GM12878 (cell line): ENCODE results near the gene EEPD1. TPM values are rescaled to one million over a fixed set of nuclear protein-coding genes. Genes with fewer than 3 reads are reported as not detected.

Source experiments
- ATAC-seq: fragments of 200-7000 bp; cut with Tn5 transposase; 3 replicates; pipeline ENCODE4 v1.9.1; 2020; ENCODE audit warnings: mild to moderate bottlenecking, moderate library complexity
- BruUV-seq: library from RNA; stranded (reverse); fragments of 400-500 nt; replicated peaks from 2 replicates; lab custom pipeline; 2021; lab: Mats Ljungman, UMichigan
- CTCF ChIA-PET: fragments of 300-600 bp; sonication (Branson Sonifier 250); formaldehyde crosslinking; extraction: SDS; loops from one replicate; lab custom pipeline; 2021; ENCODE audit warnings: inconsistent platforms; lab: Yijun Ruan, JAX
- POLR2A ChIA-PET: fragments of 350-600 bp; formaldehyde crosslinking; extraction: SDS; loops from one replicate; lab custom pipeline; 2021; ENCODE audit warnings: inconsistent platforms; lab: Charles Lee
- RAD21 ChIA-PET: fragments of 300-600 bp; sonication (Branson Sonifier 250); formaldehyde crosslinking; loops from one replicate; lab custom pipeline; 2023; ENCODE audit warnings: antibody characterized with exemption; ENCODE audit not compliant: unreplicated experiment; lab: Charles Lee
- SMC1A ChIA-PET: fragments of 300-600 bp; sonication (Branson Sonifier 250); formaldehyde crosslinking; loops from one replicate; lab custom pipeline; 2023; ENCODE audit not compliant: unreplicated experiment, uncharacterized antibody; lab: Charles Lee
- DNase-seq: peaks from one replicate; pipeline ENCODE4 v3.0.0-alpha.2; 2011; ENCODE audit warnings: low read depth, low spot score
- FAIRE-seq: peaks from 3 replicates; lab custom pipeline; 2011; peaks lifted over from hg19 to GRCh38; lab: Jason Lieb, UNC
- H2AFZ ChIP-seq: 2 replicates; pipeline ENCODE4 v1.6.0; 2011; ENCODE audit warnings: low read depth, low read length, control low read depth; ENCODE audit not compliant: control insufficient read depth
- H3K27ac ChIP-seq: 2 replicates; pipeline ENCODE4 v1.5.1; 2011; ENCODE audit warnings: control low read depth; ENCODE audit not compliant: control insufficient read depth, insufficient read depth
- H3K27me3 ChIP-seq, 2 experiments: replicated peaks in 1 of 2; 2 replicates each; pipeline versions ENCODE4 v1.6.0 to v1.6.1; 2011; ENCODE audit warnings: low read length in 1 of 2; ENCODE audit not compliant: control insufficient read depth in 2 of 2, insufficient read depth in 2 of 2
- H3K36me3 ChIP-seq, 2 experiments: 2 replicates each; pipeline ENCODE4 v1.5.1; 2011; ENCODE audit warnings: low read length in 1 of 2; ENCODE audit not compliant: control insufficient read depth in 2 of 2, insufficient read depth in 2 of 2
- H3K4me1 ChIP-seq: 2 replicates; pipeline ENCODE4 v1.6.1; 2011; ENCODE audit warnings: mild to moderate bottlenecking, low read length, moderate library complexity, mixed read lengths; ENCODE audit not compliant: control insufficient read depth, insufficient read depth
- H3K4me2 ChIP-seq: 2 replicates; pipeline ENCODE4 v1.6.0; 2011; ENCODE audit warnings: control low read depth; ENCODE audit not compliant: control insufficient read depth, insufficient read depth
- H3K4me3 ChIP-seq: fragments of 200-600 bp; sonication (generic); 2 replicates; pipeline ENCODE4 v1.5.1; 2016
- H3K79me2 ChIP-seq: 2 replicates; pipeline ENCODE4 v1.6.0; 2011; ENCODE audit warnings: low read length; ENCODE audit not compliant: control insufficient read depth, insufficient read depth
- H3K9ac ChIP-seq: 2 replicates; pipeline ENCODE4 v1.8.0; 2011; ENCODE audit warnings: low read length, control low read depth, mixed read lengths; ENCODE audit not compliant: control insufficient read depth, insufficient read depth
- H3K9me3 ChIP-seq: replicated peaks from 3 replicates; pipeline ENCODE4 v1.5.1; 2011; ENCODE audit warnings: mild to moderate bottlenecking, low read length; ENCODE audit not compliant: control insufficient read depth, insufficient read depth
- H4K20me1 ChIP-seq: 2 replicates; pipeline ENCODE4 v1.6.0; 2011; ENCODE audit not compliant: control insufficient read depth, insufficient read depth
- HSF1 ChIP-seq: fragments of 150-350 bp; IDR thresholded peaks from 2 replicates; pipeline ENCODE4 v1.6.1; 2014; ENCODE audit warnings: mild to moderate bottlenecking, low read depth, low read length
- PKNOX1 ChIP-seq: fragments of 450-650 bp; IDR thresholded peaks from 2 replicates; pipeline ENCODE4 v1.6.1; 2016; ENCODE audit warnings: mild to moderate bottlenecking
- SUZ12 ChIP-seq: fragments of 200-600 bp; sonication (generic); IDR thresholded peaks from one replicate; pipeline ENCODE4 v1.6.1; 2018; ENCODE audit warnings: antibody characterized with exemption, mild to moderate bottlenecking; ENCODE audit not compliant: unreplicated experiment
- WGBS: methylation state at CpG from one replicate; pipeline ENCODE4 v1.1.6; 2016; ENCODE audit warnings: low lambda C conversion rate; ENCODE audit not compliant: insufficient replicate concordance, insufficient coverage; ENCODE audit errors: missing lambda C conversion rate; 5-methylcytosine and 5-hydroxymethylcytosine counted together
- in situ Hi-C: fragments of 300-500 bp; cut with MboI; formaldehyde crosslinking; loops from 9 replicates; pipeline ENCODE4 v1.14.3; 2018; ENCODE audit warnings: mixed read lengths
- intact Hi-C: fragments of 100-400 bp; cut with micrococcal nuclease; formaldehyde crosslinking; loops from one replicate; pipeline ENCODE4 v1.14.2; 2022; ENCODE audit not compliant: unreplicated experiment
- polyA plus RNA-seq, 11 experiments: library from polyadenylated mRNA; depleted of rRNA in 4 of 11; unstranded in 6 of 11; stranded (reverse) in 5 of 11; fragments of >200 nt; fragmentation: Nextera tagmentation in 4 of 11; fragmentation: Illumina TruSeq in 1 of 11; extraction: Ambion mirVana in 4 of 11; extraction: Trizol in 1 of 11; gene quantifications; 1 replicate in 1 of 11; 2 replicates in 10 of 11; pipeline versions ENCODE4 v1.2.1 to v1.2.3, GENCODE V29; 2011 to 2016; ENCODE audit warnings: inconsistent platforms in 2 of 11, missing spikeins in 2 of 11, low read depth in 1 of 11
- total RNA-seq, 4 experiments: library from RNA; depleted of rRNA in 3 of 4; stranded (reverse); fragments of >200 nt in 3 of 4; fragmentation: Illumina TruSeq in 1 of 4; extraction: Trizol in 1 of 4; gene quantifications; 2 replicates each; pipeline versions ENCODE4 v1.2.1 to v1.2.3, GENCODE V29; 2013 to 2021

EEPD1 gene
- total and polyA plus RNA-seq, 10 of the 15 experiments (the other 5 are each of a cell fraction or from before 2014, with no cell fraction given) = 0.24 to 2.8 (median 0.86) TPM; not detected in 1

GRCh38 chr7:36273836-36274235, 120.8 kb downstream of the EEPD1 start:
- ChIA-PET RAD21 (interaction anchor here (1.2 to 3.2 kb wide), 4 partner anchors 9 to 18 kb away, joined by 3 to 20 read pairs (median 14); no protein-coding TSS in a partner anchor), CTCF (interaction anchor here (0.7 to 3.1 kb wide), 4 partner anchors 8 to 14 kb away, joined by 3 to 18 read pairs (median 3); no protein-coding TSS in a partner anchor), POLR2A (interaction anchor here (1.1 to 2.6 kb wide), 3 partner anchors 8 to 14 kb away, joined by 3 to 12 read pairs (median 5); no protein-coding TSS in a partner anchor), SMC1A (interaction anchor here (0.8 to 8.7 kb wide), 7 partner anchors 8 to 253 kb away, joined by 3 to 92 read pairs (median 6); no protein-coding TSS in a partner anchor)
- no peaks in the 10 kb centered on the region for H3K9me3 ChIP-seq
- no peaks in the 10 kb centered on the region for H3K27me3 ChIP-seq
- 33% methylated on average over 4 of the region's 4 CpGs for WGBS
- no peaks in the 10 kb centered on the region for H4K20me1 ChIP-seq
- no peak for DNase-seq
- H3K9ac ChIP-seq = no peak overlapping the region
- no peak overlapping the region for H3K4me3 ChIP-seq
- in situ Hi-C loops (no loop called here), intact Hi-C loops (no loop called here)
- H2AFZ ChIP-seq = no peak overlapping the region
- no peak overlapping the region for H3K4me2 ChIP-seq
- TF ChIP-seq SUZ12 (no peak), HSF1 (no peak), PKNOX1 (no peak)
- H3K79me2 ChIP-seq = no peaks in the 10 kb centered on the region
- no peak for ATAC-seq
- H3K36me3 ChIP-seq = no peaks in the 10 kb centered on the region
- no peak for FAIRE-seq
- H3K27ac ChIP-seq = no peak overlapping the region
- BruUV-seq = no TSS peak
- H3K4me1 ChIP-seq = no peaks in the 10 kb centered on the region
